Sigmoid colon (tissue), 7 donors: Measurements from ENCODE around the gene FBXW4. TPM values are rescaled to one million over a fixed set of nuclear protein-coding genes. Genes with fewer than 3 reads are reported as not detected.
A peak's percentile ranks its signal among the peaks of the same experiment; 100 is the strongest.
"Not testable (repeated sequence)": the region's sequence is repeated elsewhere in the genome, so short reads cannot be mapped to it uniquely, and the experiment has no call there.

ENCODE experiments used
- DNase-seq: peaks from one replicate; pipeline ENCODE4 v3.0.0-alpha.2; 2019
- H3K27ac ChIP-seq, 4 donors: fragments of 200-600 bp; sonication (generic); one replicate each; pipeline ENCODE4 v1.5.1; 2016 to 2019; ENCODE audit warnings: mild to moderate bottlenecking in 1 of 4
- H3K27me3 ChIP-seq, 3 donors: fragments of 200-600 bp; sonication (generic); one replicate each; pipeline ENCODE4 v1.5.1; 2019; ENCODE audit warnings: mild to moderate bottlenecking in 1 of 3
- H3K36me3 ChIP-seq, 4 donors: fragments of 200-600 bp; sonication (generic); one replicate each; pipeline ENCODE4 v1.5.1; 2016 to 2019
- H3K4me1 ChIP-seq, 4 donors: fragments of 200-600 bp; sonication (generic); one replicate each; pipeline ENCODE4 v1.5.1; 2017 to 2019
- H3K4me3 ChIP-seq, 4 donors: fragments of 200-600 bp; sonication (generic); one replicate each; pipeline ENCODE4 v1.5.1; 2017 to 2019; ENCODE audit warnings: mild to moderate bottlenecking in 2 of 4, moderate library complexity in 1 of 4
- H3K9me3 ChIP-seq, 4 donors: fragments of 200-600 bp in 3 of 4; sonication (generic) in 3 of 4; one replicate each; pipeline versions ENCODE4 v1.5.1 to v1.6.1; 2013 to 2019
- EP300 ChIP-seq, 4 donors: sonication (generic); formaldehyde crosslinking; IDR thresholded peaks; one replicate each; pipeline ENCODE4 v1.6.1; 2017; ENCODE audit warnings: antibody characterized with exemption in 4 of 4
- POLR2A ChIP-seq, 2 donors: fragments of 450-650 bp; IDR thresholded peaks; one replicate each; pipeline ENCODE4 v1.6.1; 2016; ENCODE audit warnings: antibody characterized with exemption in 2 of 2, mild to moderate bottlenecking in 2 of 2, moderate library complexity in 2 of 2
- POLR2AphosphoS5 ChIP-seq, 4 donors: sonication (generic); formaldehyde crosslinking; IDR thresholded peaks; one replicate each; pipeline ENCODE4 v1.6.1; 2017; ENCODE audit warnings: antibody characterized with exemption in 4 of 4
- WGBS, 2 donors: extraction: QIAGEN DNeasy Blood & Tissue Kit; methylation state at CpG; one replicate each; pipeline ENCODE4 v1.1.7; 2013; 5-methylcytosine and 5-hydroxymethylcytosine counted together
- intact Hi-C: fragments of 100-400 bp; cut with DNase I; formaldehyde crosslinking; loops from one replicate; pipeline ENCODE4 v1.15.1; 2023
- polyA plus RNA-seq, 3 donors: library from polyadenylated mRNA; stranded (reverse); fragments of 200-250 nt; gene quantifications; one replicate each; pipeline ENCODE4 v1.2.3, GENCODE V29; 2013
- total RNA-seq, 4 donors: library from RNA; depleted of rRNA; stranded (reverse); fragments of >200 nt; gene quantifications; one replicate each; pipeline ENCODE4 v1.1.0, GENCODE V29; 2016
- TF ChIP-seq, protein P1 (sequence below), 4 experiments: fragments of 450-650 bp in 3 of 4; fragments of 200-600 bp in 1 of 4; IDR thresholded peaks; one replicate each; pipeline ENCODE4 v1.5.1; 2016 to 2019; ENCODE audit warnings: antibody characterized with exemption in 4 of 4, mild to moderate bottlenecking in 3 of 4, moderate library complexity in 2 of 4
- donor health status: healthy with polysubstance abuse.
- donor health status: Bipolar disorder and iron deficiency.
- donor health status: healthy.

Gene FBXW4
- total and polyA plus RNA-seq, 7 donors = 28.4 to 122 (median 89.7) TPM

DNA sequence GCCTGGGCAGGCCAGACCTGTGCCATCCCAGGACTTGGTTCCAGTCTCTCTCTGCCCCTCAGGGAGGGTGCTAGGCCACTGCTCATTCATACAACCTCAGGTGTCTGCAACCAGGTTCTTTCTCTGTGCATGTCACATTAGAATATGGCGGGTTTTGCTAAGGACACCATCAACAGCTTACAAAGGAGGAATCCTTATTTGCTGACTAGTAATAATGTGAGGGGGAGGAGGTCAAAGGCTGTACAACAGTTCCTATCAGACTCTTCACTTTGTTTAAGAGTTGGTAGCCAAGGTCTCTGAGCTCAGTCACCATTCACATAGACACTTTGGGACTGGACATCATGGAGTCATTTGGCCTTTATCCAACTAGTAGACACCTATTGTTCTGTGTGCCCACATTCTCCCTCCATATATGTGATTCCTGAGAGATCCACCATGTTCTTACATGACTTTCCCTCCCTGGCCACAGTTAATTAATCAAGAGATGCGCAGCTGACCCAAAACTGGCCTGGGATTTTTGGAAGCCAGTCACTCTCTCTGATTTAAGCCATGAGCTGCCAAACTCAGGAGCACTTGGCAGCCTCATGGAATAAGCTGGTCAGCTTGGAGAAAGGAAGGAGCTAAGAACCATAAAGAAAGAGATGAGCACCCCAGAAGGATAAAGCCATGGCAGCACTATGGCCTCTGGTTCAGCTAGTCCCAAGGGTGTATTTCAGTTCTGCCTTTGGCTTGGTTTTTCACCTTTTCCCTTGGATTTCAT is 55.6 kb downstream of the FBXW4 start:
- DNase-seq = peak; percentile 40
- 97 to 98% methylated on average over 2 of the region's 2 CpGs for WGBS, 2 donors
- peaks cover 0 to 30% (median 8%) of the 10 kb centered on the region in 4 donors for H3K36me3 ChIP-seq

DNA sequence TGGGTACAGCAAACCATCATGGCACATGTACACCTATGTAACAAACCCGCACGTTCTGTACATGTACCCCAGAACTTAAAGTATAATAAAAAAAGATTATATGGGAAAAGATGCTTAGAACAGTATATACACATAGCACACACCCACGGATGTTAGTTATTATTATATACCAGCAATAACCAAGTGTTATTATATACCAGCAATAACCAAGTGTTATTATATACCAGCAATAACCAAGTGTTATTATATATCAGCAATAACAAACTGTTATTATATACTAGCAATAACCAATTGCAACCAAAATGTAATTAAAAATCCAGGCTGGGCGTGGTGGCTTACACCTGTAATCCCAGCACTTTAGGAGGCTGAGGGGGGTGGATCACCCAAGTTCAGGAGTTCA is 61.5 kb downstream of the FBXW4 start:
- H3K4me3 ChIP-seq, H3K27ac ChIP-seq, intact Hi-C loops, H3K9me3 ChIP-seq, H3K4me1 ChIP-seq, H3K27me3 ChIP-seq, DNase-seq: not testable (repeated sequence)
- 87 to 93% methylated on average over 4 of the region's 4 CpGs for WGBS, 2 donors
- H3K36me3 ChIP-seq = peaks cover 0 to 18% (median 5%) of the 10 kb centered on the region in 4 donors

More for the DNA sequence above, 55.6 kb downstream of the FBXW4 start:
- Histone ChIP-seq H3K9me3 (no peaks in the 10 kb centered on the region), H3K4me1 (peaks cover 0 to 4% (median 0%) of the 10 kb centered on the region in 4 donors), H3K27ac (no peak overlapping the region), H3K4me3 (no peak overlapping the region), H3K27me3 (no peaks in the 10 kb centered on the region)
- TF ChIP-seq EP300 (IDR thresholded peaks at IDR 0.05) (no peak), POLR2AphosphoS5 (IDR thresholded peaks at IDR 0.05) (no peak), POLR2A (IDR thresholded peaks at IDR 0.05) (no peak)
- TF ChIP-seq, protein P1, sequence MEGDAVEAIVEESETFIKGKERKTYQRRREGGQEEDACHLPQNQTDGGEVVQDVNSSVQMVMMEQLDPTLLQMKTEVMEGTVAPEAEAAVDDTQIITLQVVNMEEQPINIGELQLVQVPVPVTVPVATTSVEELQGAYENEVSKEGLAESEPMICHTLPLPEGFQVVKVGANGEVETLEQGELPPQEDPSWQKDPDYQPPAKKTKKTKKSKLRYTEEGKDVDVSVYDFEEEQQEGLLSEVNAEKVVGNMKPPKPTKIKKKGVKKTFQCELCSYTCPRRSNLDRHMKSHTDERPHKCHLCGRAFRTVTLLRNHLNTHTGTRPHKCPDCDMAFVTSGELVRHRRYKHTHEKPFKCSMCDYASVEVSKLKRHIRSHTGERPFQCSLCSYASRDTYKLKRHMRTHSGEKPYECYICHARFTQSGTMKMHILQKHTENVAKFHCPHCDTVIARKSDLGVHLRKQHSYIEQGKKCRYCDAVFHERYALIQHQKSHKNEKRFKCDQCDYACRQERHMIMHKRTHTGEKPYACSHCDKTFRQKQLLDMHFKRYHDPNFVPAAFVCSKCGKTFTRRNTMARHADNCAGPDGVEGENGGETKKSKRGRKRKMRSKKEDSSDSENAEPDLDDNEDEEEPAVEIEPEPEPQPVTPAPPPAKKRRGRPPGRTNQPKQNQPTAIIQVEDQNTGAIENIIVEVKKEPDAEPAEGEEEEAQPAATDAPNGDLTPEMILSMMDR (IDR thresholded peaks at IDR 0.05) = no peak
- intact Hi-C loops = no loop called here

DNA sequence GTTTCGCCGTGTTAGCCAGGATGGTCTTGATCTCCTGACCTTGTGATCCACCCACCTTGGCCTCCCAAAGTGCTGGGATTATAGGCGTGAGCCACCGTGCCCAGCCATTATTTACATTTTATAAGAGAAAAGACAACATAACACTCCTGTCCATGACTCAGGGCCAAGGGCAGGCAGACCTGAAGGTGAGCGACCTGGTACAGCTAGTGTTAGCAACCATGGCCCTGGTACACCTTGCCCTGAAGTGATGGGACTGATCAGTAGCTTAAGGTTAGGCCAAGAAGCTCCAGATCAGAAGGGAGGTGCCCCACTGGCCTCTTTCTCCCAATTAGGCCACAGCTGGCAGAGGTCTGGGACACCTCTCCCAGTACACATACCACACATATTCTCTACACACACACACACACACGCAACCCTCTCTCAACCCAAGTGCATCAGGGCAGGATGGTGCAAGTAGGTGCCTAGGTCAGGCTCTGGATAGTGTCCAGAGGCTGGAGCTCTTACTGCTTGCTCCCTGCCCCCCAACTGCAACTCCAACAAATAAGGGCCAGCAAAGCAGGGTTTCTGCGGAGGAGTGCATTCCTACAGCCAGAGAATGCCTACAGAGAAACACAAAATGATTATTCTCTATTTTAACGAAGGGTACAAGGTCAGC is 63.0 kb downstream of the FBXW4 start:
- 78 to 81% methylated on average over 8 of the region's 8 CpGs for WGBS, 2 donors
- intact Hi-C loops = no loop called here
- DNase-seq = peak; percentile 33
- TF ChIP-seq, protein P1 (IDR thresholded peaks at IDR 0.05) = no peak
- TF ChIP-seq POLR2A (IDR thresholded peaks at IDR 0.05) = no peak
- no peak for TF ChIP-seq POLR2AphosphoS5 (IDR thresholded peaks at IDR 0.05)
- no peak for TF ChIP-seq EP300 (IDR thresholded peaks at IDR 0.05)
- Histone ChIP-seq H3K27ac (no peak overlapping the region), H3K4me1 (peaks cover 0 to 6% (median 0%) of the 10 kb centered on the region in 4 donors), H3K36me3 (peaks cover 0 to 12% (median 0%) of the 10 kb centered on the region in 4 donors), H3K4me3 (no peak overlapping the region), H3K9me3 (no peaks in the 10 kb centered on the region), H3K27me3 (no peaks in the 10 kb centered on the region)

DNA sequence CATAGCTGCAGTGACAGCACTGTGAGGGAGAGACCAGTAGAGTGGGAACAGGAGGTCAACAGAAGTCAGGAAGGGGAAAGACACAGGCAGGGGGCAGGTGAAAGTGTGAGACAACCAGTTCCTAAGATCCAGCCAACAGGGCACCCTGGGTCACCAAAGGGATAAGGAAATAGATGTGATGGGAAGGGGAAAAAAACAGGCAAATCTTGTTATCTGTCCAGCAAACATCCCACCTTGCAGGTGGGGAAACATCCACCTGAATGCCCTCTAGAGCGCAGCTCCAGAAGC is 64.4 kb downstream of the FBXW4 start:
- Histone ChIP-seq H3K36me3 (peaks cover 0 to 16% (median 0%) of the 10 kb centered on the region in 4 donors), H3K4me1 (peaks cover 0 to 6% (median 0%) of the 10 kb centered on the region in 4 donors), H3K4me3 (no peak overlapping the region), H3K27ac (no peak overlapping the region), H3K27me3 (no peaks in the 10 kb centered on the region), H3K9me3 (no peaks in the 10 kb centered on the region)
- DNase-seq = peak; percentile 20
- 95 to 100% methylated on average over 1 of the region's 1 CpG for WGBS, 2 donors
- intact Hi-C loops = no loop called here
- TF ChIP-seq EP300 (IDR thresholded peaks at IDR 0.05) (no peak), POLR2AphosphoS5 (IDR thresholded peaks at IDR 0.05) (no peak), POLR2A (IDR thresholded peaks at IDR 0.05) (no peak)
- TF ChIP-seq, protein P1 (IDR thresholded peaks at IDR 0.05) = no peak

DNA sequence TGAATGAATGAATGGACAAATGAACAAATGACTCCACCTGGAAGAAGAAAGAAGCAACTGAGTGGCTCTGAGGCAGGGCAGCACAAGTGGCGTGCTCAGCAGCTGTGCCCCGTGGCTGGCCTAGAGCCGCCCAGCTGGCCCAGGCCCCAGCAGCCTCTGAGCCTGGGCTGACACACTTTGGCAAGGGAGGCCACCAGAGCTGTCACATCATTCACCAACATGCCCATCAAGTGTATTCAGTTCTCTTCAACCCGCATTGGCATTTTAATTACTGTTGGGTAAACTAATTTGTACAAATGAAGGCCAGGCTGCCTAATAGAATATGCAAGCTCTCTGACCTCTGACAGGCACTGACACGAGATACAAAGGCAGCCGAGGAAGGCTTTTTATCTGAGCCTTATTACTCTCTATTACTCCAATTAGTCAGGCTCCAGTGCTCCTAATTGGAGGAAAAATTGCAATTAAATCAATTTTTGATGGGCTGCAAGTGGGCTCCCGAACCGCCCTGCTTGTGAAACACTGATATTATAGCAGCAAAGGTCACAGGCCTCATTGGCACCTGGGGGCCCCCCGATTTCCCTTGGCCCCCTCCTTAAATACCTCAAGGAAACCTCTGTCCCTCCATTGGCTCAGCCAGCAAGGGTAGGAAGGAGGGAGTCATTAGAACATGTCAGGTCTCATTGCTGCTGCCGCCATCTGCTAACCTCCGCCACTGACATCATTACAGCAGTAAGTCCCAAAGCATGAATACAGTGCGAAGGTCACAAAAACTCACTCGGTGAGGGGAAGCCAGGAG is 64.9 kb downstream of the FBXW4 start:
- peak; percentile 38 for DNase-seq
- H3K9me3 ChIP-seq = no peaks in the 10 kb centered on the region
- peaks cover 0 to 6% (median 0%) of the 10 kb centered on the region in 4 donors for H3K4me1 ChIP-seq
- H3K36me3 ChIP-seq = peaks cover 0 to 18% (median 0%) of the 10 kb centered on the region in 4 donors
- WGBS, 2 donors = 92 to 94% methylated on average over 13 of the region's 13 CpGs
- no peaks in the 10 kb centered on the region for H3K27me3 ChIP-seq
- no peak overlapping the region for H3K27ac ChIP-seq
- no peak overlapping the region for H3K4me3 ChIP-seq
- intact Hi-C loops = no loop called here
- TF ChIP-seq POLR2A (IDR thresholded peaks at IDR 0.05) (no peak), EP300 (IDR thresholded peaks at IDR 0.05) (no peak), POLR2AphosphoS5 (IDR thresholded peaks at IDR 0.05) (no peak)
- TF ChIP-seq, protein P1 (IDR thresholded peaks at IDR 0.05) = no peak
